Measurements from ENCODE around the gene ZMYND8. TPM values are rescaled to one million over a fixed set of nuclear protein-coding genes. Genes with fewer than 3 reads are reported as not detected.

ZMYND8 gene
- total and polyA plus RNA-seq, 2 donors (not counting 3 experiments of a cell fraction or from before 2014, with no cell fraction given) = 30.6 to 75.2 TPM

DNA sequence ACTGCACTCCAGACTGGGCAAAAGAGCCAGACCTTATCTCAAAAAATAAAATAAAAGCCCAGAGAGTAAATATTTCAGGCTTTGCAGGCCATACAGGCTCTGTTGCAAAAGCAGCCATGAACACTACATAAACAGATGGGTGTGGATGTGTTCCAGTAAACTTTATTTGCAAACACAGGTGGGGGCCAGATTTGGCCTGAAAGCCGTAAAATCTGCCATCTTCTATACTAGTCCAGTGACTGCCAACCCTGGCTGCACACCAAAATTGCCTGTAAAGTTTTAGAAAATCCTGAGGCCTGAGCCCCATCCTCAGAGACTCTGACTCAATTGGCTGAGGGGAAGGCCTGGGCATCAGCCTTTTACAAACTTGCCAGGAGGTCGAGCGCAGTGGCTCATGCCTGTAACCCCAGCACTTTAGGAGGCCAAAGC is 103.6 kb downstream of the ZMYND8 start:
- H3K79me2 ChIP-seq (ENCODE audit: control insufficient read depth, insufficient read depth, low read length) = peaks cover 16% of the 10 kb centered on the region
- BruUV-seq (replicated peaks) = no TSS peak
- no peak for FAIRE-seq

More for the DNA sequence above, 103.6 kb downstream of the ZMYND8 start:
- dilution Hi-C loops (cut with MboI; ENCODE audit: extremely low pct_ligation_motif_present, low sequenced_read_pairs) = no loop called here
- POLR2A ChIA-PET = no interaction called here
- Histone ChIP-seq H3K27me3 (ENCODE audit: control insufficient read depth in 2 of 2, insufficient read depth in 2 of 2, low read length in 2 of 2) (no peaks in the 10 kb centered on the region), H3K4me3 (replicated peaks in 1 of 3; ENCODE audit: insufficient read depth in 1 of 3, low read depth in 1 of 3, low read length in 3 of 3) (no peak overlapping the region), H2AFZ (ENCODE audit: low read depth, low read length) (no peak overlapping the region), H3K9me3 (replicated peaks; ENCODE audit: control insufficient read depth, insufficient read depth, low read length) (no peaks in the 10 kb centered on the region), H3K9me1 (replicated peaks; ENCODE audit: control insufficient read depth, extremely low read depth, insufficient read depth, low read length) (no peaks in the 10 kb centered on the region), H3K9ac (replicated peaks; ENCODE audit: extremely low read depth, insufficient read depth, low read length) (no peak overlapping the region), H3K36me3 (ENCODE audit: control insufficient read depth in 2 of 2, extremely low read depth in 1 of 2, insufficient read depth in 2 of 2, low read length in 2 of 2) (peaks cover 29 to 33% of the 10 kb centered on the region in 2 experiments), H4K20me1 (replicated peaks; ENCODE audit: control insufficient read depth, extremely low read depth, insufficient read depth, low read length) (no peaks in the 10 kb centered on the region), H3K4me1 (ENCODE audit: control insufficient read depth, extremely low read depth, insufficient read depth, low read length) (peaks cover 4% of the 10 kb centered on the region), H3K27ac (ENCODE audit: insufficient read depth, low read depth, low read length) (no peak overlapping the region), H3K4me2 (ENCODE audit: insufficient read depth, low read length) (no peak overlapping the region)
- TF ChIP-seq MAX (IDR thresholded peaks at IDR 0.05; ENCODE audit: insufficient read depth, insufficient read length) (no peak), POLR2AphosphoS5 (IDR thresholded peaks at IDR 0.05; ENCODE audit: insufficient read depth, low read depth, low read length) (no peak), POLR2A (IDR thresholded peaks at IDR 0.05; ENCODE audit: low read depth, low read length) (no peak), MYC (IDR thresholded peaks at IDR 0.05; ENCODE audit: low read depth, low read length) (no peak), FOS (IDR thresholded peaks at IDR 0.05; ENCODE audit: borderline replicate concordance, insufficient read depth, low read length) (no peak), EZH2 (IDR thresholded peaks at IDR 0.05; ENCODE audit: borderline replicate concordance, low read depth, low read length, severe bottlenecking) (no peak), JUN (IDR thresholded peaks at IDR 0.05; ENCODE audit: borderline replicate concordance, insufficient read depth, insufficient read length, low read depth) (no peak), GATA2 (IDR thresholded peaks at IDR 0.05; ENCODE audit: insufficient read depth, insufficient read length, low read depth, low read length) (no peak)
- TF ChIP-seq, protein P1, sequence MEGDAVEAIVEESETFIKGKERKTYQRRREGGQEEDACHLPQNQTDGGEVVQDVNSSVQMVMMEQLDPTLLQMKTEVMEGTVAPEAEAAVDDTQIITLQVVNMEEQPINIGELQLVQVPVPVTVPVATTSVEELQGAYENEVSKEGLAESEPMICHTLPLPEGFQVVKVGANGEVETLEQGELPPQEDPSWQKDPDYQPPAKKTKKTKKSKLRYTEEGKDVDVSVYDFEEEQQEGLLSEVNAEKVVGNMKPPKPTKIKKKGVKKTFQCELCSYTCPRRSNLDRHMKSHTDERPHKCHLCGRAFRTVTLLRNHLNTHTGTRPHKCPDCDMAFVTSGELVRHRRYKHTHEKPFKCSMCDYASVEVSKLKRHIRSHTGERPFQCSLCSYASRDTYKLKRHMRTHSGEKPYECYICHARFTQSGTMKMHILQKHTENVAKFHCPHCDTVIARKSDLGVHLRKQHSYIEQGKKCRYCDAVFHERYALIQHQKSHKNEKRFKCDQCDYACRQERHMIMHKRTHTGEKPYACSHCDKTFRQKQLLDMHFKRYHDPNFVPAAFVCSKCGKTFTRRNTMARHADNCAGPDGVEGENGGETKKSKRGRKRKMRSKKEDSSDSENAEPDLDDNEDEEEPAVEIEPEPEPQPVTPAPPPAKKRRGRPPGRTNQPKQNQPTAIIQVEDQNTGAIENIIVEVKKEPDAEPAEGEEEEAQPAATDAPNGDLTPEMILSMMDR (IDR thresholded peaks at IDR 0.05; ENCODE audit: extremely low read depth in 1 of 2, insufficient read depth in 1 of 2, low read depth in 1 of 2, low read length in 2 of 2) = no peak
- CTCF ChIA-PET = interaction anchor here (1.3 to 2.5 kb wide), 2 partner anchors 10 to 131 kb away, joined by 3 to 20 read pairs; no protein-coding TSS in a partner anchor
- no peak for DNase-seq (ENCODE audit: low read depth, low spot score)
- intact Hi-C loops (cut with micrococcal nuclease) = loop anchor here (10.0 kb wide), 1 partner anchor 212 kb away; no protein-coding TSS in a partner anchor

Measured in endothelial cell of umbilical vein (primary cell).